HFF-Myc (cell line): Measurements from ENCODE around the gene MIGA1.

Experiments used
- DNase-seq: peaks from one replicate; pipeline ENCODE4 v3.0.0-alpha.2; 2011; ENCODE audit warnings: low read depth; ENCODE audit errors: extremely low read depth
- H3K4me3 ChIP-seq: replicated peaks from 2 replicates; pipeline ENCODE4 v1.5.1; 2011; ENCODE audit warnings: low read depth, mild to moderate bottlenecking, control low read depth, low read length
- TF ChIP-seq, protein P1 (sequence below): IDR thresholded peaks from 2 replicates; pipeline ENCODE4 v1.5.1; 2012; ENCODE audit warnings: mild to moderate bottlenecking, low read depth, low read length, control low read depth; ENCODE audit errors: missing control alignments

The MIGA1 gene

GRCh38 chr1:77926561-77927357 lies 147.3 kb downstream of the MIGA1 start:
- no peak overlapping the region for H3K4me3 ChIP-seq
- TF ChIP-seq, protein P1, sequence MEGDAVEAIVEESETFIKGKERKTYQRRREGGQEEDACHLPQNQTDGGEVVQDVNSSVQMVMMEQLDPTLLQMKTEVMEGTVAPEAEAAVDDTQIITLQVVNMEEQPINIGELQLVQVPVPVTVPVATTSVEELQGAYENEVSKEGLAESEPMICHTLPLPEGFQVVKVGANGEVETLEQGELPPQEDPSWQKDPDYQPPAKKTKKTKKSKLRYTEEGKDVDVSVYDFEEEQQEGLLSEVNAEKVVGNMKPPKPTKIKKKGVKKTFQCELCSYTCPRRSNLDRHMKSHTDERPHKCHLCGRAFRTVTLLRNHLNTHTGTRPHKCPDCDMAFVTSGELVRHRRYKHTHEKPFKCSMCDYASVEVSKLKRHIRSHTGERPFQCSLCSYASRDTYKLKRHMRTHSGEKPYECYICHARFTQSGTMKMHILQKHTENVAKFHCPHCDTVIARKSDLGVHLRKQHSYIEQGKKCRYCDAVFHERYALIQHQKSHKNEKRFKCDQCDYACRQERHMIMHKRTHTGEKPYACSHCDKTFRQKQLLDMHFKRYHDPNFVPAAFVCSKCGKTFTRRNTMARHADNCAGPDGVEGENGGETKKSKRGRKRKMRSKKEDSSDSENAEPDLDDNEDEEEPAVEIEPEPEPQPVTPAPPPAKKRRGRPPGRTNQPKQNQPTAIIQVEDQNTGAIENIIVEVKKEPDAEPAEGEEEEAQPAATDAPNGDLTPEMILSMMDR: no peak
- DNase-seq: no peak

- H3K4me3 ChIP-seq: no peak overlapping the region
- TF ChIP-seq, protein P1: no peak
- DNase-seq: no peak
Observed at GRCh38 chr1:77927414-77927813, 148.0 kb downstream of the MIGA1 start.
